Measurements from ENCODE around the gene SIGLEC11. TPM values are rescaled to one million over a fixed set of nuclear protein-coding genes. Genes with fewer than 3 reads are reported as not detected.
"Not testable (repeated sequence)": the region's sequence is repeated elsewhere in the genome, so short reads cannot be mapped to it uniquely, and the experiment has no call there.

The SIGLEC11 gene
- total RNA-seq, 4 donors from 2014 or later, result 0.38 TPM; not detected in 3

GRCh38 chr19:49946415-49946814 lies 14.6 kb downstream of the SIGLEC11 start:
- Histone ChIP-seq H3K27ac (no peak overlapping the region), H3K27me3 (peaks cover 0 to 49% (median 0%) of the 10 kb centered on the region in 4 donors), H3K4me1 (no peaks in the 10 kb centered on the region), H3K36me3 (no peaks in the 10 kb centered on the region), H3K4me3 (no peak overlapping the region), H3K9me3 (no peaks in the 10 kb centered on the region)
- intact Hi-C loops (cut with DNase I), result no loop called here
- no peak for DNase-seq
- TF ChIP-seq, protein P1, sequence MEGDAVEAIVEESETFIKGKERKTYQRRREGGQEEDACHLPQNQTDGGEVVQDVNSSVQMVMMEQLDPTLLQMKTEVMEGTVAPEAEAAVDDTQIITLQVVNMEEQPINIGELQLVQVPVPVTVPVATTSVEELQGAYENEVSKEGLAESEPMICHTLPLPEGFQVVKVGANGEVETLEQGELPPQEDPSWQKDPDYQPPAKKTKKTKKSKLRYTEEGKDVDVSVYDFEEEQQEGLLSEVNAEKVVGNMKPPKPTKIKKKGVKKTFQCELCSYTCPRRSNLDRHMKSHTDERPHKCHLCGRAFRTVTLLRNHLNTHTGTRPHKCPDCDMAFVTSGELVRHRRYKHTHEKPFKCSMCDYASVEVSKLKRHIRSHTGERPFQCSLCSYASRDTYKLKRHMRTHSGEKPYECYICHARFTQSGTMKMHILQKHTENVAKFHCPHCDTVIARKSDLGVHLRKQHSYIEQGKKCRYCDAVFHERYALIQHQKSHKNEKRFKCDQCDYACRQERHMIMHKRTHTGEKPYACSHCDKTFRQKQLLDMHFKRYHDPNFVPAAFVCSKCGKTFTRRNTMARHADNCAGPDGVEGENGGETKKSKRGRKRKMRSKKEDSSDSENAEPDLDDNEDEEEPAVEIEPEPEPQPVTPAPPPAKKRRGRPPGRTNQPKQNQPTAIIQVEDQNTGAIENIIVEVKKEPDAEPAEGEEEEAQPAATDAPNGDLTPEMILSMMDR (IDR thresholded peaks at IDR 0.05), result no peak
- TF ChIP-seq POLR2A (IDR thresholded peaks at IDR 0.05), result no peak
- WGBS, 2 donors, result 66 to 71% methylated on average over 6 of the region's 8 CpGs

DNA sequence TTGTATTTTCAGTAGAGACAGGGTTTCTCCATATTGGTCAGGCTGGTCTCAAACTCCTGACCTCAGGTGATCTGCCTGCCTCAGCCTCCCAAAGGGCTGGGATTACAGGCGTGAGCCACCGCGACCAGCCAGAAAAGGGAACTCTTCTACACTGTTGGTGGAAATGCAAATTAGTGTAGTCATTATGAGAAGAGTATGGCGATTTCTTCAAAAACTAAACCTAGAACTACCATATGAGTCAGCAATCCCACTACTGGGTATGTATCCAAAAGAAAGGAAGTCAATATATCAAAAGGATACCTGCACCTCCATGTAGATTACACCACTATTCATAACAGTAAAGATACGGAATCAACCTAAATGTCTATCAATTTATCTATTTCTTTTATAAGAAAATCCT lies 16.4 kb downstream of the SIGLEC11 start:
- DNase-seq; H3K4me1 ChIP-seq; H3K36me3 ChIP-seq; intact Hi-C loops (cut with DNase I); H3K9me3 ChIP-seq; H3K4me3 ChIP-seq; H3K27ac ChIP-seq: not testable (repeated sequence)
- 62 to 65% methylated on average over 2 to 5 of the region's 5 CpGs for WGBS, 2 donors
- H3K27me3 ChIP-seq, result peaks cover 0 to 31% (median 0%) of the 10 kb centered on the region in 4 donors

GRCh38 chr19:49940482-49940791 lies 20.5 kb downstream of the SIGLEC11 start:
- TF ChIP-seq POLR2A (IDR thresholded peaks at IDR 0.05), result no peak
- TF ChIP-seq, protein P1 (IDR thresholded peaks at IDR 0.05), result no peak
- WGBS, 2 donors, result 87 to 89% methylated on average over 5 of the region's 5 CpGs
- DNase-seq, result no peak
- Histone ChIP-seq H3K27me3 (peaks cover 0 to 4% (median 0%) of the 10 kb centered on the region in 4 donors), H3K4me3 (no peak overlapping the region), H3K9me3 (no peaks in the 10 kb centered on the region), H3K4me1 (peaks cover 4 to 9% (median 7%) of the 10 kb centered on the region in 3 donors), H3K27ac (no peak overlapping the region), H3K36me3 (no peaks in the 10 kb centered on the region)
- intact Hi-C loops (cut with DNase I), result no loop called here

GRCh38 chr19:49939721-49940481 lies 21.1 kb downstream of the SIGLEC11 start:
- no peaks in the 10 kb centered on the region for H3K9me3 ChIP-seq
- H3K27me3 ChIP-seq, result peaks cover 0 to 4% (median 0%) of the 10 kb centered on the region in 4 donors
- intact Hi-C loops (cut with DNase I), result loop anchor here (5.0 kb wide), 1 partner anchor 47 kb away; no protein-coding TSS in a partner anchor
- H3K4me1 ChIP-seq, result peaks cover 4 to 9% (median 7%) of the 10 kb centered on the region in 3 donors
- H3K27ac ChIP-seq, result no peak overlapping the region
- DNase-seq, result no peak
- TF ChIP-seq POLR2A (IDR thresholded peaks at IDR 0.05), result no peak
- TF ChIP-seq, protein P1 (IDR thresholded peaks at IDR 0.05), result no peak
- no peaks in the 10 kb centered on the region for H3K36me3 ChIP-seq
- 54 to 57% methylated on average over 4 to 7 of the region's 7 CpGs for WGBS, 2 donors
- no peak overlapping the region for H3K4me3 ChIP-seq

DNA sequence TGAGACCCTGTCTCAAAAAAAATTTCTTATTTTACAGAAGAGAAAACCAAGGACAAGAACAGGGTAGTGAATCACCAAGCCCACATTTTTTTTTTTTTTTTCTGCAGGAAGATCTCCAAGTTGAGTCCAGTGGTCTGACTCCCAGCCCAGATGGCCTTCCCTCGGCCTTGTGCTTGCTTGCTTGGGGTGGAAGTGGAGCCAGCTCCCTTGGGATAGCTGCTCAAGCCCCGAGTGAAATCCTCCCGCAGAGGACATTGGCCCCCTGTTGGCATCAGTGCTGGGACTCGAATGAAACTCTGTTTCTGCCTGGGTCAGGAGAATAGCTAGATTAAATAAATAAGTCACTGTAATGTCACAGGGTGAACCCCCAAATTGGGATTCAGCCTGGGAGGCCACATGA lies 22.3 kb downstream of the SIGLEC11 start:
- Histone ChIP-seq H3K9me3 (no peaks in the 10 kb centered on the region), H3K36me3 (no peaks in the 10 kb centered on the region), H3K27ac (no peak overlapping the region), H3K4me1 (peaks cover 4 to 9% (median 7%) of the 10 kb centered on the region in 3 donors), H3K4me3 (no peak overlapping the region), H3K27me3 (peaks cover 0 to 4% (median 0%) of the 10 kb centered on the region in 4 donors)
- no peak for DNase-seq
- intact Hi-C loops (cut with DNase I), result loop anchor here (5.0 kb wide), 1 partner anchor 49 kb away; no protein-coding TSS in a partner anchor
- WGBS, 2 donors, result 20 to 83% methylated on average over 1 of the region's 4 CpGs
- TF ChIP-seq, protein P1 (IDR thresholded peaks at IDR 0.05), result no peak
